ENCODE measurements around the gene DGCR8. TPM values are rescaled to one million over a fixed set of nuclear protein-coding genes. Genes with fewer than 3 reads are reported as not detected.

Gene DGCR8
- total RNA-seq, 4 donors from 2014 or later: 34.3 to 182 (median 64.7) TPM

DNA sequence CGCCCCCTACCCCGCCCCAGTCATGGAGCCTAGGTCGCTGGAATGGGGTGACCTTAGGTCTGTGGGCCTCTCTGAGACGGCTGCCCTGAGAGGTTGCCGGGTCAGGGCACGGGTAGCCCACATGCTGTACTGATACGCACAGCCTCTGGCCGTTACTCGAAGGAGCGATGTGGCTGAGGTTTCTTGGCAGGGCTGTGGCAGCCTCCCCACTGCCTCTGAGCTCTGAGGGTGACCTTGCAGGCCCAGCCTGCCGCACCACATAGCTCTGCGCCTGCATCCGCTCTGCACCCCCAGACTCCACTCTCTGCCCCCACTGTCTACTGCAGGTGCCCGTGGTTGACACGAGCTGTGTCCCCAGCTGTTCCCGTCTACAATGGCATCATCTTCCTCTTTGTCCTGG lies 58.8 kb downstream of the DGCR8 start:
- TF ChIP-seq, protein P1, sequence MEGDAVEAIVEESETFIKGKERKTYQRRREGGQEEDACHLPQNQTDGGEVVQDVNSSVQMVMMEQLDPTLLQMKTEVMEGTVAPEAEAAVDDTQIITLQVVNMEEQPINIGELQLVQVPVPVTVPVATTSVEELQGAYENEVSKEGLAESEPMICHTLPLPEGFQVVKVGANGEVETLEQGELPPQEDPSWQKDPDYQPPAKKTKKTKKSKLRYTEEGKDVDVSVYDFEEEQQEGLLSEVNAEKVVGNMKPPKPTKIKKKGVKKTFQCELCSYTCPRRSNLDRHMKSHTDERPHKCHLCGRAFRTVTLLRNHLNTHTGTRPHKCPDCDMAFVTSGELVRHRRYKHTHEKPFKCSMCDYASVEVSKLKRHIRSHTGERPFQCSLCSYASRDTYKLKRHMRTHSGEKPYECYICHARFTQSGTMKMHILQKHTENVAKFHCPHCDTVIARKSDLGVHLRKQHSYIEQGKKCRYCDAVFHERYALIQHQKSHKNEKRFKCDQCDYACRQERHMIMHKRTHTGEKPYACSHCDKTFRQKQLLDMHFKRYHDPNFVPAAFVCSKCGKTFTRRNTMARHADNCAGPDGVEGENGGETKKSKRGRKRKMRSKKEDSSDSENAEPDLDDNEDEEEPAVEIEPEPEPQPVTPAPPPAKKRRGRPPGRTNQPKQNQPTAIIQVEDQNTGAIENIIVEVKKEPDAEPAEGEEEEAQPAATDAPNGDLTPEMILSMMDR (IDR thresholded peaks at IDR 0.05): no peak
- TF ChIP-seq POLR2A (IDR thresholded peaks at IDR 0.05) (no peak), EP300 (IDR thresholded peaks at IDR 0.05; ENCODE audit: low read depth) (no peak), POLR2AphosphoS5 (IDR thresholded peaks at IDR 0.05) (no peak)
- 87% methylated on average over 11 of the region's 16 CpGs; no CpG with 5 or more reads in 1 of the 2 donors for WGBS, 2 donors (ENCODE audit: low coverage in 1 of 2)
- in situ Hi-C loops (cut with MboI; ENCODE audit: low pct_ligation_motif_present in 1 of 4, low pct_unique_long_range_greater_than_20kb in 1 of 4, low sequenced_read_pairs in 3 of 4) (no loop called here), intact Hi-C loops (cut with DNase I; ENCODE audit: low total_unique reads) (no loop called here)
- Histone ChIP-seq H3K4me3 (no peak overlapping the region), H3K36me3 (no peaks in the 10 kb centered on the region), H3K9me3 (no peaks in the 10 kb centered on the region), H3K4me1 (peaks cover 13 to 30% (median 17%) of the 10 kb centered on the region in 4 donors), H3K27ac (no peak overlapping the region), H3K27me3 (no peaks in the 10 kb centered on the region)
- no peak for DNase-seq

DNA sequence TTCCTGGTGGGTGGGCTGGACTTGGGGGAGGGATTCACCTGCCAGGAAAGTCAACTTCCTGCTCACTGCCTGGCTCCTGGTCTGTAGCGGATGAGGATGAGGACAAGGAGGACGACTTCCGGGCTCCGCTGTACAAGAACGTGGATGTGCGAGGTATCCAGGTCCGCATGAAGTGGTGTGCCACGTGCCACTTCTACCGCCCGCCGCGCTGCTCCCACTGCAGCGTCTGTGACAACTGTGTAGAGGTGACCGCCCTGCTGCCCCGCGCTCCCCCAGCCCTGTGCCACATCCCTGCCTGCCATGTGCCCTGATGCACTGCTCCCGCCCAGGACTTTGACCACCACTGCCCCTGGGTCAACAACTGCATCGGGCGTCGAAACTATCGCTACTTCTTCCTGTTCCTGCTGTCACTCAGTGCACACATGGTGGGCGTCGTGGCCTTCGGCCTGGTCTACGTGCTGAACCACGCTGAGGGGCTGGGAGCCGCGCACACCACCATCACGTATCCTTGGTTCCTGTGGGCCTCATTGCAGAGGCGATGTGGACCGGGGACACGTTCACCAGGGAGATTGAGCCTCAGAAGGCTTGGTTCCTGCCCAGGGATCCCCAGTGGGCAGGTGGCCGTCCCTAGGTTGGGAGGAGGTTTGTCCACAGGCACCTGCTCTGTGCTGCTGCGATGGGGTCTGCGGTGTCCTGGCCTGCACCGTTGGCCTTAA lies 59.5 kb downstream of the DGCR8 start:
- Histone ChIP-seq H3K36me3 (no peaks in the 10 kb centered on the region), H3K27me3 (no peaks in the 10 kb centered on the region)
- intact Hi-C loops (cut with DNase I; ENCODE audit: low total_unique reads): no loop called here

DNA sequence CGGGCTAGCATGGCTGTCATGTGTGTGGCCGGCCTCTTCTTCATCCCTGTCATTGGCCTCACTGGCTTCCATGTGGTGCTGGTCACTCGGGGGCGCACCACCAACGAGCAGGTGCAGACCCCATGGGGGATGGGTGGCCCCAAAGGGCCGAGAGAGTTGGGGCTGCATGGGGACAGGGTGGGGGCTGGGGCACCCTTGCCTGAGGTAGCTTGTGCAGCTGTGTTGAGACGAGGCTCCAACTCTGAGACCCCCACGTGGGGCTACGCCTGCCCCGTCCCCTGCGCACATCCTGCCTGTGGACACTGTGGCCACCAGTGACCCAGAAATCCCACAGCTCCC lies 60.0 kb downstream of the DGCR8 start:
- WGBS, 2 donors (ENCODE audit: low coverage in 1 of 2): 89% methylated on average over 11 of the region's 11 CpGs; no CpG with 5 or more reads in 1 of the 2 donors
- TF ChIP-seq POLR2A (IDR thresholded peaks at IDR 0.05): no peak
- no peak for TF ChIP-seq POLR2AphosphoS5 (IDR thresholded peaks at IDR 0.05)
- TF ChIP-seq, protein P1 (IDR thresholded peaks at IDR 0.05): no peak
- TF ChIP-seq EP300 (IDR thresholded peaks at IDR 0.05; ENCODE audit: low read depth): no peak

More for the DNA sequence above, 59.5 kb downstream of the DGCR8 start:
- Histone ChIP-seq H3K4me1 (peaks cover 12 to 26% (median 15%) of the 10 kb centered on the region in 4 donors), H3K27ac (no peak overlapping the region), H3K4me3 (no peak overlapping the region), H3K9me3 (no peaks in the 10 kb centered on the region)
- DNase-seq: no peak
- in situ Hi-C loops (cut with MboI; ENCODE audit: low pct_ligation_motif_present in 1 of 4, low pct_unique_long_range_greater_than_20kb in 1 of 4, low sequenced_read_pairs in 3 of 4): no loop called here
- TF ChIP-seq POLR2A (IDR thresholded peaks at IDR 0.05) (no peak), EP300 (IDR thresholded peaks at IDR 0.05; ENCODE audit: low read depth) (no peak), POLR2AphosphoS5 (IDR thresholded peaks at IDR 0.05) (no peak)
- TF ChIP-seq, protein P1 (IDR thresholded peaks at IDR 0.05): no peak
- WGBS, 2 donors (ENCODE audit: low coverage in 1 of 2): 90% methylated on average over 36 of the region's 36 CpGs; no CpG with 5 or more reads in 1 of the 2 donors

DNA sequence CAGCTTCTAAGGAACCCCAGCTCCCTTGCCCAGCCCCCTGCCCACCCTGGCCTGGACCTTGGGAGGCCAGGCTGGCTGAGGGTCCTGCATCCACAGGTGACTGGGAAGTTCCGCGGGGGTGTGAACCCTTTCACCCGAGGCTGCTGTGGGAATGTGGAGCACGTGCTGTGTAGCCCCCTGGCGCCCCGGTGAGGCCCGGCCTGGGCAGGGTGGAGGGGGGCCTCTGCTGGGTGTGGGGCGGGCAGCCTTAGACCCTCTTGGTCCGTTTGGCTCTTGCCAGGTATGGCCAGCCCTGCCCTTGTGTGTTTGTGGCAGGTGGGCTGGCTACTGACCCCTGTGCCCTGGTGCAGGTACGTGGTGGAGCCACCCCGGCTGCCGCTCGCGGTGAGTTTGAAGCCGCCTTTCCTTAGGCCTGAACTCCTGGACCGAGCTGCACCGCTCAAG lies 60.5 kb downstream of the DGCR8 start:
- H3K4me3 ChIP-seq: no peak overlapping the region
- no peaks in the 10 kb centered on the region for H3K36me3 ChIP-seq
- no peak for DNase-seq
- WGBS, 2 donors (ENCODE audit: low coverage in 1 of 2): 93% methylated on average over 17 of the region's 17 CpGs; no CpG with 5 or more reads in 1 of the 2 donors
- H3K9me3 ChIP-seq: no peaks in the 10 kb centered on the region
- H3K27ac ChIP-seq: no peak overlapping the region
- H3K27me3 ChIP-seq: no peaks in the 10 kb centered on the region
- in situ Hi-C loops (cut with MboI; ENCODE audit: low pct_ligation_motif_present in 1 of 4, low pct_unique_long_range_greater_than_20kb in 1 of 4, low sequenced_read_pairs in 3 of 4): no loop called here
- TF ChIP-seq EP300 (IDR thresholded peaks at IDR 0.05; ENCODE audit: low read depth): no peak
- TF ChIP-seq POLR2AphosphoS5 (IDR thresholded peaks at IDR 0.05): no peak
- TF ChIP-seq, protein P1 (IDR thresholded peaks at IDR 0.05): no peak
- no peak for TF ChIP-seq POLR2A (IDR thresholded peaks at IDR 0.05)
- intact Hi-C loops (cut with DNase I; ENCODE audit: low total_unique reads): no loop called here
- H3K4me1 ChIP-seq: peaks cover 12 to 19% (median 15%) of the 10 kb centered on the region in 4 donors

More for the DNA sequence above, 60.0 kb downstream of the DGCR8 start:
- DNase-seq: no peak
- no peak overlapping the region for H3K4me3 ChIP-seq
- H3K36me3 ChIP-seq: no peaks in the 10 kb centered on the region
- no peaks in the 10 kb centered on the region for H3K27me3 ChIP-seq
- peaks cover 12 to 24% (median 15%) of the 10 kb centered on the region in 4 donors for H3K4me1 ChIP-seq
- intact Hi-C loops (cut with DNase I; ENCODE audit: low total_unique reads): no loop called here
- H3K27ac ChIP-seq: no peak overlapping the region
- in situ Hi-C loops (cut with MboI; ENCODE audit: low pct_ligation_motif_present in 1 of 4, low pct_unique_long_range_greater_than_20kb in 1 of 4, low sequenced_read_pairs in 3 of 4): no loop called here
- H3K9me3 ChIP-seq: no peaks in the 10 kb centered on the region
